ENCODE measurements around the gene SPTBN4.
"Not testable (repeated sequence)": the region's sequence is repeated elsewhere in the genome, so short reads cannot be mapped to it uniquely, and the experiment has no call there.

The SPTBN4 gene

DNA sequence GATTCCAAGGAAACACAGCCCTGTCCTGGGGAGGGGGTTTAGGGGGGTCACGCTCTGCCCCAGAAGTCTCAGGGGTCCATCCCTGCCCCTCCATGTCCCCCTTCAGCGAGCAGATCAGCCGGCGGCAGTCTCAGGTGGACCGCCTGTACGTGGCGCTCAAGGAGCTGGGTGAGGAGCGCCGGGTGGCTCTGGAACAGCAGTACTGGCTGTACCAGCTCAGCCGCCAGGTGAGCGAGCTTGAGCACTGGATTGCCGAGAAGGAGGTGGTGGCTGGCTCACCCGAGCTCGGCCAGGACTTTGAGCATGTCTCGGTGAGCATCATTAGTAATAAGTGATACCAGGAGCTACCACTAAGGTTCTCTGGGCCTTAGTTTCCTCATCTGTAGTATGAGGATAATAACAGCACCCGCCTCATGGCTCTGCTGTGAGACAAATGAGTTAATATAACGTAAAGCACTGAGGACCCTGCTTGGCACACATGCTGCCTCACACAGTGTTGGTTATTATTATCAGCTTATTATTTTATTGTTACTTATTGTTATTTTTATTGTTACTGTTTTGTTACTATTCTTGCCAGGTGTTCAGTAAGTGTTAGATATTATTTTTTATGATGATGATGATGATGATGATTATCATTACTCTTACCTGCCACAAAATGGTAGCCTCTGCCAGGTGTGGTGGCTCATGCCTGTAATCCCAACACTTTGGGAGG lies 89.3 kb downstream of the SPTBN4 start:
- H3K4me1 ChIP-seq (ENCODE audit: control insufficient read depth, insufficient read depth, low read length): no peaks in the 10 kb centered on the region

GRCh38 chr19:40556953-40557530 lies 90.2 kb downstream of the SPTBN4 start:
- Histone ChIP-seq H3K27me3 (ENCODE audit: control insufficient read depth, insufficient read depth, low read length) (peaks cover 10% of the 10 kb centered on the region), H3K27ac (ENCODE audit: low read depth, low read length) (no peak overlapping the region), H3K36me3 (ENCODE audit: control insufficient read depth, insufficient read depth, low read length) (no peaks in the 10 kb centered on the region), H3K9ac (ENCODE audit: low read length) (no peak overlapping the region), H3K4me3 (ENCODE audit: low read length) (no peak overlapping the region), H3K4me1 (ENCODE audit: control insufficient read depth, insufficient read depth, low read length) (no peaks in the 10 kb centered on the region)

More for the DNA sequence above, 89.3 kb downstream of the SPTBN4 start:
- no peak overlapping the region for H3K9ac ChIP-seq (ENCODE audit: low read length)
- H3K4me3 ChIP-seq (ENCODE audit: low read length): no peak overlapping the region
- H3K36me3 ChIP-seq (ENCODE audit: control insufficient read depth, insufficient read depth, low read length): no peaks in the 10 kb centered on the region
- H3K27me3 ChIP-seq (ENCODE audit: control insufficient read depth, insufficient read depth, low read length): peaks cover 12% of the 10 kb centered on the region
- H3K27ac ChIP-seq (ENCODE audit: low read depth, low read length): no peak overlapping the region

DNA sequence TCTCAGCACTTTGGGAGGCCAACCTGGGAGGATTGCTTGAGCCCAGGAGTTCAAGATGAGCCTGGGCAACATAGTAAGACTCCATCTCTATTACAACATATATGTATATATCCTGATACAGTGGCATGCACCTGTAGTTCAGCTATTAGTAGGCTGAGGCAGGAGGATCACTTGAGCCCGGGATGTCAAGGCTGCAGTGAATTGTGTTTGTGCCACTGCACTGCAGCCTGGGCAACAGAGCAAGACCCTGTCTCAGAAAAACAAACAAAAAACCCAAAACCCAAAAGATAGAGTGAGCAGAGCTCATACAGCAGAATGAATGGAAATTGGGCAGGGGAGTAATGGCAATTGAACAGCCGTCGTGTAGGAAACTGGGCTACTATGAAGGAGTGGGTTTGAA lies 92.6 kb downstream of the SPTBN4 start:
- Histone ChIP-seq H3K4me1 (ENCODE audit: control insufficient read depth, insufficient read depth, low read length) (no peaks in the 10 kb centered on the region), H3K4me3 (ENCODE audit: low read length) (no peak overlapping the region), H3K27ac (ENCODE audit: low read depth, low read length) (no peak overlapping the region), H3K9ac (ENCODE audit: low read length) (no peak overlapping the region), H3K36me3 (ENCODE audit: control insufficient read depth, insufficient read depth, low read length) (no peaks in the 10 kb centered on the region), H3K27me3 (ENCODE audit: control insufficient read depth, insufficient read depth, low read length) (peaks cover 5% of the 10 kb centered on the region)

GRCh38 chr19:40560092-40560507 lies 93.3 kb downstream of the SPTBN4 start:
- Histone ChIP-seq H3K27ac (ENCODE audit: low read depth, low read length) (no peak overlapping the region), H3K36me3 (ENCODE audit: control insufficient read depth, insufficient read depth, low read length) (no peaks in the 10 kb centered on the region), H3K27me3 (ENCODE audit: control insufficient read depth, insufficient read depth, low read length) (no peaks in the 10 kb centered on the region)

GRCh38 chr19:40561947-40562346 lies 95.1 kb downstream of the SPTBN4 start:
- Histone ChIP-seq H3K36me3 (ENCODE audit: control insufficient read depth, insufficient read depth, low read length) (no peaks in the 10 kb centered on the region), H3K27me3 (ENCODE audit: control insufficient read depth, insufficient read depth, low read length) (peaks cover 10% of the 10 kb centered on the region), H3K9ac (ENCODE audit: low read length) (no peak overlapping the region), H3K4me1 (ENCODE audit: control insufficient read depth, insufficient read depth, low read length) (no peaks in the 10 kb centered on the region), H3K27ac (ENCODE audit: low read depth, low read length) (no peak overlapping the region), H3K4me3 (ENCODE audit: low read length) (no peak overlapping the region)

More at GRCh38 chr19:40560092-40560507, 93.3 kb downstream of the SPTBN4 start:
- Histone ChIP-seq H3K4me3 (ENCODE audit: low read length) (no peak overlapping the region), H3K9ac (ENCODE audit: low read length) (no peak overlapping the region), H3K4me1 (ENCODE audit: control insufficient read depth, insufficient read depth, low read length) (no peaks in the 10 kb centered on the region)

DNA sequence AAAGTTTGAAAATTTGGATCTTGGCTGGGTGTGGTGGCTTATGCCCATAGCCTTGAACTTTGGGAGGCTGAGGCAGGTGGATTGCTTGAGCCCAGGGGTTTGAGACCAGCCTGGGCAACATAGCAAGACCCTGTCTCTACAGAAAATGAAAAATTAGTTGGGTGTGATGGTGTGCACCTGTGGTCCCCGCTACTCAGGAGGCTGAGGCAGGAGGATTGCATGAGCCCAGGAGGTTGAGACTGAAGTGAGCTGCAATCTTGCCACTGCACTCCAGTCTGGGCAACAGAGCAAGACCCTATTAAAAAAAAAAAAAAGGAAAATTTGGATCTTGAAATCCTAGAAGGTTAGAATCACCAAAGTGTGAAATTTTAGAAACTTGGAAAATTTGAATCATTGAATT lies 97.7 kb downstream of the SPTBN4 start:
- H3K4me3 ChIP-seq (ENCODE audit: low read length); H3K27ac ChIP-seq (ENCODE audit: low read depth, low read length); H3K9ac ChIP-seq (ENCODE audit: low read length); H3K36me3 ChIP-seq (ENCODE audit: control insufficient read depth, insufficient read depth, low read length); H3K4me1 ChIP-seq (ENCODE audit: control insufficient read depth, insufficient read depth, low read length): not testable (repeated sequence)
- H3K27me3 ChIP-seq (ENCODE audit: control insufficient read depth, insufficient read depth, low read length): peaks cover 20% of the 10 kb centered on the region

DNA sequence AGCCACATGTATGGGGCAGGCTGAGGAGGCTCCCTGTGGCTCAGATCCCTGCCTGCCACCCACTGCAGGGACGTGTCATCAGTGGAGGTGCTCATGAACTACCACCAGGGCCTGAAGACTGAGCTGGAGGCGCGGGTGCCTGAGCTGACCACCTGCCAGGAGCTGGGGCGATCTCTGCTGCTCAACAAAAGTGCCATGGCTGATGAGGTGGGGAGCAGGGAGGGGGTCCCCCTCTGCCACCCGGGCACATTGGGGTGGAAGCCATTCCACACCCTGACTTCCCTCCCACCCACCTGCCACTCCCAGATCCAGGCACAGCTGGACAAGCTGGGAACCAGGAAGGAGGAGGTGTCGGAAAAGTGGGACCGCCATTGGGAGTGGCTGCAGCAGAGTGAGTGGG lies 98.6 kb downstream of the SPTBN4 start:
- no peak overlapping the region for H3K9ac ChIP-seq (ENCODE audit: low read length)
- no peak overlapping the region for H3K4me3 ChIP-seq (ENCODE audit: low read length)
- no peaks in the 10 kb centered on the region for H3K4me1 ChIP-seq (ENCODE audit: control insufficient read depth, insufficient read depth, low read length)
- H3K27me3 ChIP-seq (ENCODE audit: control insufficient read depth, insufficient read depth, low read length): peaks cover 20% of the 10 kb centered on the region
- no peaks in the 10 kb centered on the region for H3K36me3 ChIP-seq (ENCODE audit: control insufficient read depth, insufficient read depth, low read length)
- no peak overlapping the region for H3K27ac ChIP-seq (ENCODE audit: low read depth, low read length)

GRCh38 chr19:40565910-40566495 lies 99.2 kb downstream of the SPTBN4 start:
- Histone ChIP-seq H3K4me1 (ENCODE audit: control insufficient read depth, insufficient read depth, low read length) (no peaks in the 10 kb centered on the region), H3K27ac (ENCODE audit: low read depth, low read length) (no peak overlapping the region), H3K9ac (ENCODE audit: low read length) (no peak overlapping the region), H3K4me3 (ENCODE audit: low read length) (no peak overlapping the region), H3K36me3 (ENCODE audit: control insufficient read depth, insufficient read depth, low read length) (no peaks in the 10 kb centered on the region), H3K27me3 (ENCODE audit: control insufficient read depth, insufficient read depth, low read length) (peaks cover 20% of the 10 kb centered on the region)

DNA sequence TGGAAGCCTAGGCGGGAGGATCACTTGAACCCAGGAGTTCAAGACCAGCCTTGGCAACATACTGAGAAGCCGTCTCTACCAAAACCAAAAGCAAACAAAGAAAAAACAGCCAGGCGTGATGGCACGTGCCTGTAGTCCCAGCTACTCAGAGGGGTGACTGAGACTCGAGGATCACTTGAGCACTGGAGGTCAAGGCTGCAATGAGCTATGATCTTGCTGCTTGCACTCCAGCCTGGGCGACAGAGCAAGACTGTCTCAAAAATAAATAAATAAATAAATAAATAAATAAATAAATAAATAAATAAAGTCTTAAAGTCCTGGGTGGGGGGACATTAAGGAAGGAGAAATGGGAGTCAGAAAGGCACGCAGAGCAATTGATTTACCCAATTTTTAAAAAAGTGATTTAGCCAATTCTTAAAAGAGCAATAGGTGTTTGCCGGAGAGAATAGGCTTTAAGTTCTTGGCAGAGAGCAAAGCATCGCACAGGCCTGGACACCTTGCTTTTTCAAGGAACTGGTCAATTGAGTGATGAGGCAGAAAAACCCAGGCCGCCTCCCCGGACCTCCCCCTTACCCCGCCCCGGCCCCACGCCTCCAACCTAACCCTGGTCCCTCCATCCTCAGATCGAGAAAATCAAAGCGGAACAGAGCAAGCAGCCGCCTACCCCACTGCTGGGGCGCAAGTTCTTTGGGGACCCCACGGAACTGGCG lies 100.4 kb downstream of the SPTBN4 start:
- H3K27me3 ChIP-seq (ENCODE audit: control insufficient read depth, insufficient read depth, low read length): peaks cover 20% of the 10 kb centered on the region
- H3K36me3 ChIP-seq (ENCODE audit: control insufficient read depth, insufficient read depth, low read length): no peaks in the 10 kb centered on the region
- H3K4me3 ChIP-seq (ENCODE audit: low read length): no peak overlapping the region
- H3K9ac ChIP-seq (ENCODE audit: low read length): no peak overlapping the region
- H3K4me1 ChIP-seq (ENCODE audit: control insufficient read depth, insufficient read depth, low read length): no peaks in the 10 kb centered on the region
- no peak overlapping the region for H3K27ac ChIP-seq (ENCODE audit: low read depth, low read length)

GRCh38 chr19:40567750-40568494 lies 101.1 kb downstream of the SPTBN4 start:
- no peak overlapping the region for H3K27ac ChIP-seq (ENCODE audit: low read depth, low read length)

DNA sequence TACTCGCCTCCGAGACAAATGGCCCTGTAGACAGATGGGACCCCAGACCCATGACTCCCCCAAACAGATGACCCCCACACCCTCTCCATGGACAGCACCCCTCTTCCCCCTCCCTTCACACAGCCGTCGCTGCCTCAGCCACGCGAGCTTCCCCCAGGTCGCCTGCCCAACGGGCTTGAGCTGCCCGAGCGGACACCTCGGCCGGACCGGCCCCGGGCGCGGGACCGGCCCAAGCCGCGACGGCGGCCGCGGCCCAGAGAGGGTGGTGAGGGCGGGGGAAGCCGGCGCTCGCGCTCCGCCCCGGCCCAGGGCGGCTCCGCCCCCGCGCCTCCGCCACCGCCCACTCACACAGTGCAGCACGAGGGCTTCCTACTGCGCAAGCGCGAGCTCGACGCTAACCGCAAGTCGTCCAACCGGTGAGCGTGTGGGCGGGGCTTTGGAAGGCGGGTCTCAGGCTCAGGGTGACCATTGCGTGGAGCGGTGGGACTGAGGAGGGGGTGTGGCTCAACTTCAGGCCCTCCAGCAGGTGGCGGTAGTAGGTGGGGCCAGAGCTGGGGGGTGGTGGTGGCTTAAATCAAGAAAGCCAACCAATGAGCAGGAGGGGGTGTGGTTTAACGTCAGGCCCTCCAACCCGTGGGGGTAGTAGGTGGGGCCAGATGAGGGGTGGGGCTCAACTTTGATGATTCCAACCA lies 103.7 kb downstream of the SPTBN4 start:
- H3K27me3 ChIP-seq (ENCODE audit: control insufficient read depth, insufficient read depth, low read length): peaks cover 17% of the 10 kb centered on the region
- no peak overlapping the region for H3K9ac ChIP-seq (ENCODE audit: low read length)
- H3K36me3 ChIP-seq (ENCODE audit: control insufficient read depth, insufficient read depth, low read length): no peaks in the 10 kb centered on the region
- H3K4me3 ChIP-seq (ENCODE audit: low read length): peak overlapping the region; percentile 62
- no peaks in the 10 kb centered on the region for H3K4me1 ChIP-seq (ENCODE audit: control insufficient read depth, insufficient read depth, low read length)
- H3K27ac ChIP-seq (ENCODE audit: low read depth, low read length): peak overlapping the region; percentile 57

More at GRCh38 chr19:40567750-40568494, 101.1 kb downstream of the SPTBN4 start:
- peaks cover 20% of the 10 kb centered on the region for H3K27me3 ChIP-seq (ENCODE audit: control insufficient read depth, insufficient read depth, low read length)
- H3K4me3 ChIP-seq (ENCODE audit: low read length): no peak overlapping the region
- no peaks in the 10 kb centered on the region for H3K36me3 ChIP-seq (ENCODE audit: control insufficient read depth, insufficient read depth, low read length)
- no peak overlapping the region for H3K9ac ChIP-seq (ENCODE audit: low read length)
- H3K4me1 ChIP-seq (ENCODE audit: control insufficient read depth, insufficient read depth, low read length): no peaks in the 10 kb centered on the region
